MCF 10A (cell line): ENCODE results near the gene BRICD5. TPM values are rescaled to one million over a fixed set of nuclear protein-coding genes. Genes with fewer than 3 reads are reported as not detected.

Source experiments
- BruUV-seq: library from RNA; stranded (reverse); fragments of 400-500 nt; replicated peaks from 2 replicates; lab custom pipeline; 2021; lab: Mats Ljungman, UMichigan
- CTCF ChIA-PET: fragments of 300-600 bp; sonication (Branson Sonifier 250); formaldehyde crosslinking; extraction: SDS; loops from one replicate; lab custom pipeline; 2021; ENCODE audit warnings: antibody characterized with exemption, inconsistent platforms; lab: Yijun Ruan, JAX
- POLR2A ChIA-PET: fragments of 300-600, 350-650 bp; sonication (Branson Sonifier 250); formaldehyde crosslinking; extraction: SDS; loops from one replicate; lab custom pipeline; 2020; ENCODE audit warnings: antibody characterized with exemption, inconsistent platforms; lab: Yijun Ruan, JAX
- DNase-seq: peaks from one replicate; pipeline ENCODE4 v3.0.0-alpha.2; 2018; ENCODE audit not compliant: unreplicated experiment
- H3K27ac Mint-ChIP-seq: one replicate; pipeline ENCODE4 v1.8.0; 2022; ENCODE audit warnings: mild to moderate bottlenecking, low read depth, mixed read lengths; ENCODE audit not compliant: unreplicated experiment
- H3K27me3 Mint-ChIP-seq: one replicate; pipeline ENCODE4 v1.8.0; 2022; ENCODE audit warnings: mixed read lengths; ENCODE audit not compliant: insufficient read depth, unreplicated experiment
- H3K36me3 Mint-ChIP-seq: one replicate; pipeline ENCODE4 v1.8.0; 2022; ENCODE audit warnings: mild to moderate bottlenecking, moderate library complexity, mixed read lengths; ENCODE audit not compliant: insufficient read depth, unreplicated experiment
- H3K4me1 Mint-ChIP-seq: one replicate; pipeline ENCODE4 v1.8.0; 2022; ENCODE audit warnings: mixed read lengths; ENCODE audit not compliant: insufficient read depth, unreplicated experiment
- H3K4me3 Mint-ChIP-seq: one replicate; pipeline ENCODE4 v1.8.0; 2022; ENCODE audit warnings: mild to moderate bottlenecking, moderate library complexity, mixed read lengths; ENCODE audit not compliant: unreplicated experiment
- H3K9me3 Mint-ChIP-seq: one replicate; pipeline ENCODE4 v1.8.0; 2022; ENCODE audit warnings: mixed read lengths; ENCODE audit not compliant: unreplicated experiment
- intact Hi-C: fragments of 100-400 bp; cut with micrococcal nuclease; formaldehyde crosslinking; loops from 2 replicates; pipeline ENCODE4 v1.14.1; 2022
- total RNA-seq: library from RNA; stranded (reverse); gene quantifications from 2 replicates; pipeline ENCODE4 v1.2.3, GENCODE V29; 2022
- TF ChIP-seq, protein P1 (sequence below): fragments of 200-600 bp; IDR thresholded peaks from one replicate; pipeline ENCODE4 v1.8.0; 2022; ENCODE audit warnings: antibody characterized with exemption, mild to moderate bottlenecking; ENCODE audit not compliant: unreplicated experiment

BRICD5 gene
- total RNA-seq, 1 experiment from 2014 or later = 4.6 TPM

- intact Hi-C loops = loop anchor here (1.0 to 2.0 kb wide), 2 partner anchors 8 to 63 kb away; no protein-coding TSS in a partner anchor
- POLR2A ChIA-PET = interaction anchor here (0.8 to 4.5 kb wide), 9 partner anchors 9 to 76 kb away, joined by 3 to 21 read pairs (median 4); partner anchors contain the start of genes ECI1, PGP and TRAF7
- peaks cover 5% of the 10 kb centered on the region for H3K36me3 Mint-ChIP-seq
These were observed 12.7 kb upstream of the BRICD5 start, which contains the start of gene E4F1 for GRCh38 chr16:2223221-2223941. Gene E4F1, plus strand, starts transcription at chr16:2223591. Its CDS starts 23 bp downstream, at chr16:2223614.

DNA sequence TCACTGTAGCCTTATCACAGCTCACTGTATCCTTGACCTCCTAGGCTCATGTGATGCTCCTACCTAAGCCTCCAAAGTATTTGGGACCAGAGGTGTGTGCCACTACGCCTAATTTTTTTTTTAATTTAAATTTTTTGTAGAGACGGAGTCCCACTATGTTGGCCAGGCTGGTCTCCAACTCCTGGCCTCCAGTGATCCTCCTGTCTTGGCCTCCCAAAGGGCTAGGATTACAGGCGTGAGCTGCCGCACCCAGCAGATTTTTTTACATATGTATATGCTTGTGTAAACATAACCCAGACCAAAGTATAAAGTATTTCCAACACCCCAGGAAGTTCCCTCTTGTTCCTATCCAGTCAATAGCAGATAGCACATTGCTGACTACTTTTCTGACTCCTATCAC lies 5.7 kb upstream of the BRICD5 start:
- Mint-ChIP-seq H3K36me3 (peaks cover 11% of the 10 kb centered on the region), H3K4me3 (peak overlapping the region; percentile 77), H3K4me1 (peaks cover 18% of the 10 kb centered on the region), H3K27me3 (no peaks in the 10 kb centered on the region), H3K9me3 (no peaks in the 10 kb centered on the region), H3K27ac (peak overlapping the region; percentile 57)
- ChIA-PET POLR2A (interaction anchor here (1.0 to 3.3 kb wide), 6 partner anchors 10 to 302 kb away, joined by 3 to 40 read pairs (median 4); partner anchors contain the start of genes ECI1, MLST8 and TRAF7), CTCF (interaction anchor here (0.6 to 1.3 kb wide), 3 partner anchors 10 to 472 kb away, joined by 3 read pairs; no protein-coding TSS in a partner anchor)
- no peak for DNase-seq
- no TSS peak for BruUV-seq
- TF ChIP-seq, protein P1, sequence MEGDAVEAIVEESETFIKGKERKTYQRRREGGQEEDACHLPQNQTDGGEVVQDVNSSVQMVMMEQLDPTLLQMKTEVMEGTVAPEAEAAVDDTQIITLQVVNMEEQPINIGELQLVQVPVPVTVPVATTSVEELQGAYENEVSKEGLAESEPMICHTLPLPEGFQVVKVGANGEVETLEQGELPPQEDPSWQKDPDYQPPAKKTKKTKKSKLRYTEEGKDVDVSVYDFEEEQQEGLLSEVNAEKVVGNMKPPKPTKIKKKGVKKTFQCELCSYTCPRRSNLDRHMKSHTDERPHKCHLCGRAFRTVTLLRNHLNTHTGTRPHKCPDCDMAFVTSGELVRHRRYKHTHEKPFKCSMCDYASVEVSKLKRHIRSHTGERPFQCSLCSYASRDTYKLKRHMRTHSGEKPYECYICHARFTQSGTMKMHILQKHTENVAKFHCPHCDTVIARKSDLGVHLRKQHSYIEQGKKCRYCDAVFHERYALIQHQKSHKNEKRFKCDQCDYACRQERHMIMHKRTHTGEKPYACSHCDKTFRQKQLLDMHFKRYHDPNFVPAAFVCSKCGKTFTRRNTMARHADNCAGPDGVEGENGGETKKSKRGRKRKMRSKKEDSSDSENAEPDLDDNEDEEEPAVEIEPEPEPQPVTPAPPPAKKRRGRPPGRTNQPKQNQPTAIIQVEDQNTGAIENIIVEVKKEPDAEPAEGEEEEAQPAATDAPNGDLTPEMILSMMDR = no peak
- intact Hi-C loops = no loop called here

More at GRCh38 chr16:2223221-2223941, 12.7 kb upstream of the BRICD5 start, which contains the start of gene E4F1:
- Mint-ChIP-seq H3K27ac (peak within 1 kb of the TSS; percentile 85), H3K4me3 (peak within 1 kb of the TSS; percentile 78), H3K4me1 (peaks cover 4% of the 10 kb centered on the region), H3K27me3 (no peaks in the 10 kb centered on the region), H3K9me3 (no peaks in the 10 kb centered on the region)
- TF ChIP-seq, protein P1 = no peak
- peak; percentile 98 for DNase-seq
- CTCF ChIA-PET = no interaction called here
- no TSS peak for BruUV-seq

GRCh38 chr16:2214719-2214968 lies 4.0 kb upstream of the BRICD5 start, which contains the start of gene PGP:
Gene PGP, minus strand, starts transcription at chr16:2214840. Its CDS starts 63 bp downstream, at chr16:2214777.
- POLR2A ChIA-PET = interaction anchor here (0.6 to 3.3 kb wide), 20 partner anchors 8 to 864 kb away, joined by 3 to 40 read pairs (median 4); partner anchors contain the start of genes CASKIN1, E4F1, ECI1 and MLST8
- intact Hi-C loops = loop anchor here (5.0 kb wide), 1 partner anchor 62 kb away; no protein-coding TSS in a partner anchor
- no peak for DNase-seq
- no peaks in the 10 kb centered on the region for H3K9me3 Mint-ChIP-seq
- H3K4me3 Mint-ChIP-seq = peak within 1 kb of the TSS; percentile 77
- peaks cover 18% of the 10 kb centered on the region for H3K4me1 Mint-ChIP-seq
- BruUV-seq = no TSS peak
- no peaks in the 10 kb centered on the region for H3K27me3 Mint-ChIP-seq
- CTCF ChIA-PET = interaction anchor here (0.9 to 1.3 kb wide), 2 partner anchors 37 to 93 kb away, joined by 3 to 4 read pairs; partner anchors contain the start of gene ECI1
- TF ChIP-seq, protein P1 = no peak
- H3K36me3 Mint-ChIP-seq = peaks cover 17% of the 10 kb centered on the region
- H3K27ac Mint-ChIP-seq = peak within 1 kb of the TSS; percentile 57
